Mesenchymal stem cell (in vitro differentiated cells and primary cell): ENCODE results near the gene PIAS3.

Experiments
- DNase-seq: peaks from one replicate; pipeline ENCODE4 v3.0.0-alpha.2; 2013
- H2AFZ ChIP-seq: one replicate; pipeline ENCODE4 v1.6.1; 2013; ENCODE audit warnings: low read depth, mild to moderate bottlenecking, control low read depth, inconsistent platforms, low read length, moderate library complexity
- H2AK5ac ChIP-seq: 2 replicates; pipeline ENCODE4 v1.6.1; 2013; ENCODE audit warnings: low read length, moderate library complexity, mild to moderate bottlenecking, inconsistent platforms; ENCODE audit not compliant: severe bottlenecking
- H2BK120ac ChIP-seq: one replicate; pipeline ENCODE4 v1.6.1; 2013; ENCODE audit warnings: low read depth, mild to moderate bottlenecking, inconsistent platforms, low read length, moderate library complexity
- H2BK12ac ChIP-seq, 2 experiments: one replicate each; pipeline ENCODE4 v1.6.1; 2013; ENCODE audit warnings: inconsistent platforms in 2 of 2, low read length in 2 of 2, mild to moderate bottlenecking in 2 of 2, moderate library complexity in 2 of 2, control low read depth in 1 of 2
- H2BK15ac ChIP-seq: one replicate; pipeline ENCODE4 v1.6.1; 2013; ENCODE audit warnings: mild to moderate bottlenecking, low read depth, inconsistent platforms; ENCODE audit not compliant: poor library complexity, severe bottlenecking
- H2BK5ac ChIP-seq: 2 replicates; pipeline ENCODE4 v1.6.1; 2013; ENCODE audit warnings: low read depth, mild to moderate bottlenecking, low read length, control low read depth, inconsistent platforms; ENCODE audit not compliant: poor library complexity, severe bottlenecking
- H3K14ac ChIP-seq, 2 experiments: one replicate each; pipeline ENCODE4 v1.6.1; 2013; ENCODE audit warnings: inconsistent platforms in 2 of 2, low read length in 2 of 2, control low read depth in 1 of 2, mild to moderate bottlenecking in 1 of 2, moderate library complexity in 1 of 2
- H3K18ac ChIP-seq, 2 experiments: one replicate each; pipeline ENCODE4 v1.6.1; 2013; ENCODE audit warnings: inconsistent platforms in 2 of 2, low read length in 2 of 2, control low read depth in 1 of 2, low read depth in 1 of 2, mild to moderate bottlenecking in 1 of 2
- H3K23ac ChIP-seq, 2 experiments: one replicate each; pipeline ENCODE4 v1.6.1; 2013; ENCODE audit warnings: inconsistent platforms in 2 of 2, low read length in 2 of 2, mild to moderate bottlenecking in 2 of 2, moderate library complexity in 2 of 2, control low read depth in 1 of 2
- H3K27ac ChIP-seq: 2 replicates; pipeline ENCODE4 v1.5.1; 2013; ENCODE audit warnings: mild to moderate bottlenecking, moderate library complexity, low read length, control low read depth, inconsistent platforms; ENCODE audit not compliant: poor library complexity, severe bottlenecking
- H3K27me3 ChIP-seq, 2 experiments: 2 replicates each; pipeline versions ENCODE4 v1.6.1 to v1.7.0; 2013; ENCODE audit warnings: low read length in 2 of 2, mild to moderate bottlenecking in 2 of 2, moderate library complexity in 2 of 2, control low read depth in 1 of 2, inconsistent platforms in 1 of 2; ENCODE audit not compliant: control insufficient read depth in 1 of 2, insufficient read depth in 1 of 2
- H3K36me3 ChIP-seq, 2 experiments: 2 replicates each; pipeline versions ENCODE4 v1.6.1 to v1.7.0; 2013; ENCODE audit warnings: low read length in 2 of 2, control low read depth in 1 of 2, inconsistent platforms in 1 of 2, low read depth in 1 of 2, mild to moderate bottlenecking in 1 of 2; ENCODE audit not compliant: insufficient read depth in 2 of 2, control insufficient read depth in 1 of 2
- H3K4ac ChIP-seq, 2 experiments: one replicate each; pipeline ENCODE4 v1.6.1; 2013; ENCODE audit warnings: inconsistent platforms in 2 of 2, low read length in 2 of 2, mild to moderate bottlenecking in 2 of 2, moderate library complexity in 2 of 2, control low read depth in 1 of 2, low read depth in 1 of 2
- H3K4me1 ChIP-seq: 2 replicates; pipeline ENCODE4 v1.6.1; 2013; ENCODE audit warnings: low read depth, low read length, control low read depth; ENCODE audit not compliant: control insufficient read depth, insufficient read depth
- H3K4me2 ChIP-seq: 2 replicates; pipeline ENCODE4 v1.6.1; 2013; ENCODE audit warnings: low read length, mild to moderate bottlenecking, inconsistent platforms; ENCODE audit not compliant: poor library complexity, severe bottlenecking
- H3K4me3 ChIP-seq, 2 experiments: 2 replicates each; pipeline versions ENCODE4 v1.5.1 to v1.7.0; 2013; ENCODE audit warnings: low read length in 2 of 2, mild to moderate bottlenecking in 2 of 2, control low read depth in 1 of 2, low read depth in 1 of 2; ENCODE audit not compliant: insufficient read depth in 1 of 2
- H3K79me1 ChIP-seq: replicated peaks from 2 replicates; pipeline ENCODE4 v1.6.1; 2013; ENCODE audit warnings: mild to moderate bottlenecking, control low read depth, low read length, inconsistent platforms; ENCODE audit not compliant: poor library complexity, severe bottlenecking
- H3K9ac ChIP-seq: 2 replicates; pipeline ENCODE4 v1.7.0; 2013; ENCODE audit warnings: mild to moderate bottlenecking, low read length, moderate library complexity
- H3K9me3 ChIP-seq: 2 replicates; pipeline ENCODE4 v1.7.0; 2013; ENCODE audit warnings: mild to moderate bottlenecking, low read length; ENCODE audit not compliant: control insufficient read depth
- H4K8ac ChIP-seq: one replicate; pipeline ENCODE4 v1.6.1; 2013; ENCODE audit warnings: inconsistent platforms, mild to moderate bottlenecking, low read length, moderate library complexity
- H4K91ac ChIP-seq: one replicate; pipeline ENCODE4 v1.6.1; 2013; ENCODE audit warnings: mild to moderate bottlenecking, low read length, inconsistent platforms
- WGBS: methylation state at CpG from one replicate; pipeline ENCODE4 v1.1.7; 2013; ENCODE audit warnings: mixed read lengths; 5-methylcytosine and 5-hydroxymethylcytosine counted together

Gene PIAS3

DNA sequence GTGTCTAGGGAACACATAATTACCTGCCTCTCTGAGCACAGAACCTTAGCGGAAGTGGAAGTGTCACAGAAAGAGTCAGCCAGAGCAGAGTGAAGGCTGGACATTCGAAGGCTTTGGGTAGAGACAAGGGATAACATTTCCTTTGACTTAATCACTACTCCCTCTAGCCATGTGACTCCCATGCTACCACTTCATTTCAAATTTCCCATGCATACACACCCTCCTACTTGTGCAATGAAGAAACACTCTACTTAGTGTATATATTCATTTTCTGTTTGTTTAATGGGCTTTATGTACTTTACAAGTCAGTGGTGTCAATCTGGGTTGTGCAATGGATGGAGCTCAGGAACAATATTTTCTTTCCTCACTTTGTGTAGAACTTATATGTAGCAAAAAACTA lies 19.8 kb upstream of the PIAS3 start:
- no peaks in the 10 kb centered on the region for H3K27me3 ChIP-seq
- no peak overlapping the region for H3K18ac ChIP-seq
- H2BK120ac ChIP-seq = no peak overlapping the region
- no peak overlapping the region for H3K27ac ChIP-seq
- peak; percentile 26 for DNase-seq
- no peak overlapping the region for H4K91ac ChIP-seq
- H3K9ac ChIP-seq = no peak overlapping the region
- H3K14ac ChIP-seq = no peak overlapping the region
- no peak overlapping the region for H2BK5ac ChIP-seq
- no peak overlapping the region for H2BK12ac ChIP-seq
- H3K4me3 ChIP-seq = no peak overlapping the region
- H3K79me1 ChIP-seq = no peaks in the 10 kb centered on the region
- H4K8ac ChIP-seq = no peak overlapping the region
- no peak overlapping the region for H2BK15ac ChIP-seq
- H3K36me3 ChIP-seq = no peaks in the 10 kb centered on the region
- no peak overlapping the region for H2AFZ ChIP-seq
- no peaks in the 10 kb centered on the region for H3K9me3 ChIP-seq
- H3K4me1 ChIP-seq = peaks cover 5% of the 10 kb centered on the region
- WGBS = 100% methylated on average over 1 of the region's 2 CpGs
- no peak overlapping the region for H2AK5ac ChIP-seq
- no peak overlapping the region for H3K4ac ChIP-seq
- no peak overlapping the region for H3K4me2 ChIP-seq
- H3K23ac ChIP-seq = no peak overlapping the region

DNA sequence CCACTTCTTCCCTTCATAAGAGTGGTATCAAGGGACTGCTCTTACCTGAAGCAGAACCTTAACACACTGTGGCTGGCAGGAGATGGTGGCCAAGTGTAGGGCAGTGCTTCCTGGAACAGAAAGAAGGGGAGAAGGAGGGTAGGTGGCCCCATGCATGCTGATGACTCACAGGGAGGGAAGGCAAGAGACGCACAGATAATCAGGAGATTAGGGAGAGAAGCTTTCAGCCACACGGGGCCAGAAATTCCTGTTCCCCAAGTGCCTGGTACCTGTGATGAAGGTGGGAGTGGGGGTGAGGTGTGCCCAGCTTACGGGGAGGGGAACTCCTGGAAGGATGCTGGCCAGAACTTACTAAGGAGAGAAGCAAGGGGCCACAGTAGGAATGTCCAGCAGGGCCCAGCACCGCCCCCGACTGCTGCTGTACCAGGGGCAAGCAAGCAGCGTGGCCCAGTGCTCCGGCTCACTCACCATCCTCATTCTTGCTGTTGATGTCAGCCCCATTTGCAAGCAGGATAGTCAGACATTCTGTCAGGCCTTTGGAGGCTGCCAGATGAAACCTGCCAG lies 19.1 kb upstream of the PIAS3 start:
- no peaks in the 10 kb centered on the region for H3K36me3 ChIP-seq
- no peak overlapping the region for H2BK120ac ChIP-seq
- H3K27me3 ChIP-seq = no peaks in the 10 kb centered on the region
- no peak overlapping the region for H3K4ac ChIP-seq
- H3K14ac ChIP-seq = no peak overlapping the region
- DNase-seq = no peak
- H3K27ac ChIP-seq = no peak overlapping the region
- H3K23ac ChIP-seq = no peak overlapping the region
- no peak overlapping the region for H2BK5ac ChIP-seq
- no peak overlapping the region for H3K4me3 ChIP-seq
- H3K4me1 ChIP-seq = peaks cover 5% of the 10 kb centered on the region
- H3K18ac ChIP-seq = no peak overlapping the region
- peak overlapping the region in 1 of 2 experiments; percentile 29 for H2BK12ac ChIP-seq
- H4K91ac ChIP-seq = no peak overlapping the region
- no peak overlapping the region for H4K8ac ChIP-seq
- no peak overlapping the region for H3K4me2 ChIP-seq
- no peak overlapping the region for H2AK5ac ChIP-seq
- no peak overlapping the region for H3K9ac ChIP-seq
- WGBS = 79% methylated on average over 7 of the region's 7 CpGs
- H2BK15ac ChIP-seq = no peak overlapping the region
- H3K9me3 ChIP-seq = no peaks in the 10 kb centered on the region
- no peaks in the 10 kb centered on the region for H3K79me1 ChIP-seq
- no peak overlapping the region for H2AFZ ChIP-seq

DNA sequence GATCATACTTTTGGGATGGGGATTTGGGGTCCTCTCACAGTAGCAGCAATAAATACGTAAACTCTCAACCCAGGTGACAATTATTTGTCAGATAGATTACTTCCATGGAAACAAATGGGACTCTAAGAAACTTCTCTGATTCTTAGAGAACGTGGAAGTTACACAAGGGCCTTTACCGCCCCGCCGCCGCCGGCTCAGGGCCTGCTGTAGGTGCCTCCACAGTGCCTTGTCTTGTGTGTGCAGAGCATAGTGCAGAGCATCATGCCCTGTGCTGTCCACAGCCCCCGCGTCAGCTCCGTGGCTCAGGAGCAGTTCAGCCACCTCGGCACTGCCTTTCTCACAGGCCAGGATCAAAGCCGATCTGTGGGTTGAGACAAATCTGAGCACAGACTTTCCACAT lies 15.8 kb upstream of the PIAS3 start:
- Histone ChIP-seq H3K14ac (no peak overlapping the region), H2AFZ (no peak overlapping the region), H3K4me3 (no peak overlapping the region), H3K4me1 (peaks cover 8% of the 10 kb centered on the region), H2BK12ac (no peak overlapping the region), H3K18ac (no peak overlapping the region), H4K8ac (no peak overlapping the region), H3K27me3 (no peaks in the 10 kb centered on the region), H3K4ac (no peak overlapping the region), H3K36me3 (no peaks in the 10 kb centered on the region), H3K23ac (no peak overlapping the region), H2BK15ac (no peak overlapping the region), H3K27ac (no peak overlapping the region), H3K4me2 (no peak overlapping the region), H4K91ac (no peak overlapping the region), H2BK5ac (no peak overlapping the region), H3K79me1 (no peaks in the 10 kb centered on the region), H2AK5ac (no peak overlapping the region), H3K9ac (no peak overlapping the region), H3K9me3 (no peaks in the 10 kb centered on the region), H2BK120ac (no peak overlapping the region)
- no peak for DNase-seq
- 94% methylated on average over 12 of the region's 12 CpGs for whole genome bisulfite sequencing

DNA sequence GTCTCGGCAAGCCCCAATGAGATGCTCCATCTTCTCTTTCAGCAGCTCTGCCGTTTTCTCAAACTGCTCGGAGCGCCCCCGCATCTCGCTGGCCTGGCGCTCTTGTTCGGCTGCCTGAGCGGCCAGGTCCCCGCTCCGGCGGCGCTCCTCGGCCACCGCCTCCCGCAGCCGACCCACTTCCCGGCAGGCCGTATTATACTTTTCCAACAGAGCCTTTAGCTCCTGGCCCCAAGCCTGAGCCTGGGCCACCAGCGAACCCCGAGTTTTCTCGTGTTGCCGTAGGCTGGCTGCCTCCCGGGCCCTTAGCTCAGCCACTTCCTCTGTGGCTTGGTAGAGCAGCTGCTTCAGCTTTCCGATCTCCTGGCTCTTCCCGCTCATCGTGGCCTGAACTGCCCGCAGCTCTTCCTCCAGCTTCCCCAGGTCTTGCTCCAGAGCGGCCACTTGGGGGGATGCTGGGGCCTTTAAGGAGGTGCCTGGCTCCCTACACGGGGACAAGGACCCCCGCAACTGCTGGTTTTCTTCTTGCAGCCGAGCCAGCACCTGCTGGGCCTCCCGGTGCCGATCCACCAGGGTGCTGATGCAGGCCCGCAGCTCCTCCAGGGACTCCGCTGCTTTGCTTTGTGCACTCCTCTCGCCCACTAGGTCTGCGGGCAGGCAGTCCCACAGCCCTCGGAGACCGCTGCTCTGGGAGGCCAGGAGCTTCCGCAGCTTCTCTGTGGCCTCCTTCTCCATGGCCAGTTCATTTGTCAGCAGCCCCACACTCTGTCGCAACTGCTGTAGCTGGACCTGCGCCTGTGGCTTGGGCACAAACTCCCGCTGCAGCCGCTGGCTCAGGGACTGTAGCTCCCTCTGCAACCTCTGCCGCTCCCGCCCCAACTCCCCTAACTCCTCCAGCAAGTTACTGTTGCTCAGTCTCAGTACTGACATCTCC lies 13.4 kb upstream of the PIAS3 start:
- Histone ChIP-seq H2BK12ac (no peak overlapping the region), H2AFZ (peak overlapping the region; percentile 7), H3K27me3 (no peaks in the 10 kb centered on the region), H3K23ac (no peak overlapping the region), H2BK15ac (no peak overlapping the region), H3K27ac (no peak overlapping the region), H4K91ac (no peak overlapping the region), H3K4me1 (peaks cover 4% of the 10 kb centered on the region), H3K14ac (no peak overlapping the region), H3K4me2 (peak overlapping the region; percentile 59), H2BK120ac (no peak overlapping the region), H3K18ac (peak overlapping the region; percentile 11 to 67), H4K8ac (peak overlapping the region; percentile 54), H3K9ac (peak overlapping the region; percentile 82), H3K9me3 (no peaks in the 10 kb centered on the region), H3K79me1 (no peaks in the 10 kb centered on the region), H3K4ac (no peak overlapping the region), H2AK5ac (no peak overlapping the region), H3K36me3 (peaks cover 0 to 9% of the 10 kb centered on the region in 2 experiments), H3K4me3 (peak overlapping the region in 1 of 2 experiments; percentile 86), H2BK5ac (no peak overlapping the region)
- WGBS = 37% methylated on average over 47 of the region's 47 CpGs
- peak; percentile 43 for DNase-seq
